SK-N-SH (cell line): ENCODE data around the gene ZNF133. TPM values are rescaled to one million over a fixed set of nuclear protein-coding genes. Genes with fewer than 3 reads are reported as not detected.

Source experiments
- CTCF ChIA-PET: fragments of 300-600, 350-600 bp; formaldehyde crosslinking; extraction: SDS; loops from one replicate; lab custom pipeline; 2021; lab: Yijun Ruan, JAX
- POLR2A ChIA-PET: fragments of 350-600 bp; sonication (Branson Sonifier 250); formaldehyde crosslinking; extraction: SDS; loops from one replicate; lab custom pipeline; 2020; ENCODE audit warnings: antibody characterized with exemption, inconsistent platforms; lab: Yijun Ruan, JAX
- DNase-seq: peaks from one replicate; pipeline ENCODE4 v3.0.0; 2012
- H2AFZ ChIP-seq: fragments of 200-600 bp; sonication (generic); 2 replicates; pipeline ENCODE4 v1.8.1; 2016; ENCODE audit warnings: antibody characterized with exemption, mild to moderate bottlenecking, low read depth
- H3F3A ChIP-seq: fragments of 200-600 bp; sonication (generic); replicated peaks from 2 replicates; pipeline ENCODE3; 2016; ENCODE audit warnings: antibody characterized with exemption, mild to moderate bottlenecking; ENCODE audit not compliant: insufficient read depth
- H3K27ac ChIP-seq, 2 experiments: fragments of 200-500 bp in 1 of 2; fragments of 200-600 bp in 1 of 2; sonication (Bioruptor generic) in 1 of 2; sonication (generic), shearing (Covaris generic) in 1 of 2; 2 replicates each; pipeline versions ENCODE4 v1.5.1 to v1.6.1; 2014 to 2016; ENCODE audit warnings: low read depth in 2 of 2, inconsistent platforms in 1 of 2, low read length in 1 of 2, mild to moderate bottlenecking in 1 of 2, mixed read lengths in 1 of 2
- H3K27me3 ChIP-seq: fragments of 200-600 bp; sonication (generic), shearing (Covaris generic); 2 replicates; pipeline ENCODE4 v1.6.1; 2016; ENCODE audit warnings: mixed run types; ENCODE audit not compliant: insufficient read depth
- H3K36me3 ChIP-seq, 2 experiments: fragments of 200-500 bp in 1 of 2; fragments of 200-600 bp in 1 of 2; sonication (Bioruptor generic) in 1 of 2; sonication (generic) in 1 of 2; replicated peaks in 1 of 2; 2 replicates each; pipeline versions ENCODE3 to v1.5.1; 2014 to 2016; ENCODE audit warnings: low read length in 1 of 2, mild to moderate bottlenecking in 1 of 2; ENCODE audit not compliant: insufficient read depth in 2 of 2, control insufficient read depth in 1 of 2
- H3K4me1 ChIP-seq, 2 experiments: fragments of 200-500 bp in 1 of 2; fragments of 200-600 bp in 1 of 2; sonication (Bioruptor generic) in 1 of 2; sonication (generic), shearing (Covaris generic) in 1 of 2; 2 replicates each; pipeline versions ENCODE4 v1.5.1 to v1.6.1; 2014 to 2016; ENCODE audit warnings: low read depth in 1 of 2, low read length in 1 of 2, mixed run types in 1 of 2; ENCODE audit not compliant: insufficient read depth in 2 of 2, control insufficient read depth in 1 of 2
- H3K4me2 ChIP-seq: fragments of 200-600 bp; sonication (generic), shearing (Covaris generic); 2 replicates; pipeline ENCODE4 v1.6.1; 2017; ENCODE audit warnings: mixed run types
- H3K4me3 ChIP-seq, 2 experiments: fragments of 200-500 bp in 1 of 2; fragments of 200-600 bp in 1 of 2; sonication (Bioruptor generic) in 1 of 2; sonication (generic), shearing (Covaris generic) in 1 of 2; 2 replicates each; pipeline versions ENCODE4 v1.5.1 to v1.8.1; 2014 to 2016; ENCODE audit warnings: low read depth in 2 of 2, inconsistent platforms in 1 of 2, low read length in 1 of 2, mild to moderate bottlenecking in 1 of 2, mixed read lengths in 1 of 2, moderate library complexity in 1 of 2
- H3K79me2 ChIP-seq: fragments of 200-600 bp; sonication (generic); 2 replicates; pipeline ENCODE4 v1.8.1; 2017; ENCODE audit warnings: mild to moderate bottlenecking; ENCODE audit not compliant: insufficient read depth
- H3K9ac ChIP-seq: fragments of 200-600 bp; sonication (generic); 2 replicates; pipeline ENCODE4 v1.6.1; 2017; ENCODE audit warnings: mixed run types
- H3K9me2 ChIP-seq: fragments of 200-600 bp; sonication (generic); 2 replicates; pipeline ENCODE4 v1.6.1; 2017; ENCODE audit warnings: mixed run types
- H3K9me3 ChIP-seq: fragments of 200-600 bp; sonication (generic); 2 replicates; pipeline ENCODE4 v1.6.1; 2017; ENCODE audit warnings: mixed run types, mild to moderate bottlenecking, moderate library complexity
- H4K20me1 ChIP-seq: fragments of 200-600 bp; sonication (generic); 2 replicates; pipeline ENCODE4 v1.6.1; 2017; ENCODE audit warnings: mild to moderate bottlenecking, mixed run types; ENCODE audit not compliant: insufficient read depth
- ELF1 ChIP-seq: IDR thresholded peaks from 2 replicates; pipeline ENCODE4 v1.4.0; 2012
- EP300 ChIP-seq, 2 experiments: IDR thresholded peaks; 2 replicates each; pipeline versions ENCODE4 v1.4.0 to v1.6.1; 2012; ENCODE audit warnings: borderline replicate concordance in 1 of 2, low read depth in 1 of 2, low read length in 1 of 2
- FOSL2 ChIP-seq: IDR thresholded peaks from 2 replicates; pipeline ENCODE4 v1.4.0; 2012; ENCODE audit warnings: low read depth, mild to moderate bottlenecking, moderate library complexity, borderline replicate concordance
- FOXM1 ChIP-seq: IDR thresholded peaks from 2 replicates; pipeline ENCODE4 v1.4.0; 2012; ENCODE audit warnings: low read depth, mild to moderate bottlenecking
- GABPA ChIP-seq: IDR thresholded peaks from 2 replicates; pipeline ENCODE4 v1.4.0; 2012; ENCODE audit warnings: low read depth, mild to moderate bottlenecking
- GATA2 ChIP-seq: sonication (generic); formaldehyde crosslinking; IDR thresholded peaks from 2 replicates; pipeline ENCODE4 v1.5.0; 2020; ENCODE audit warnings: mild to moderate bottlenecking, missing genetic modification reagents
- MEF2A ChIP-seq: IDR thresholded peaks from 2 replicates; pipeline ENCODE4 v1.4.0; 2012; ENCODE audit warnings: low read depth, borderline replicate concordance
- MXI1 ChIP-seq: IDR thresholded peaks from 2 replicates; pipeline ENCODE4 v1.6.1; 2012; ENCODE audit warnings: mild to moderate bottlenecking, low read depth, low read length, improper control_type of control experiment
- NFIC ChIP-seq: IDR thresholded peaks from 2 replicates; pipeline ENCODE4 v1.4.0; 2012; ENCODE audit warnings: borderline replicate concordance
- RFX5 ChIP-seq: IDR thresholded peaks from 2 replicates; pipeline ENCODE4 v1.6.1; 2012; ENCODE audit warnings: mild to moderate bottlenecking, improper control_type of control experiment, low read length
- RXRA ChIP-seq: IDR thresholded peaks from 2 replicates; pipeline ENCODE4 v1.4.0; 2012; ENCODE audit warnings: low read depth, mild to moderate bottlenecking, borderline replicate concordance
- SIN3A ChIP-seq: IDR thresholded peaks from 2 replicates; pipeline ENCODE4 v1.6.1; 2012; ENCODE audit warnings: low read depth, mild to moderate bottlenecking, low read length, moderate library complexity, borderline replicate concordance
- WGBS: methylation state at CpG from one replicate; pipeline ENCODE4 v1.1.6; 2017; ENCODE audit warnings: low lambda C conversion rate; 5-methylcytosine and 5-hydroxymethylcytosine counted together
- polyA plus RNA-seq, 3 experiments: library from polyadenylated mRNA; depleted of rRNA; stranded (reverse); fragments of >200 nt; gene quantifications; 2 replicates each; pipeline ENCODE4 v1.2.3, GENCODE V29; 2012
- TF ChIP-seq, protein P1 (sequence below): IDR thresholded peaks from 2 replicates; pipeline ENCODE4 v1.4.0; 2012; ENCODE audit warnings: low read depth, borderline replicate concordance
- TF ChIP-seq, protein P2 (sequence below): IDR thresholded peaks from 2 replicates; pipeline ENCODE4 v1.6.1; 2012; ENCODE audit warnings: mild to moderate bottlenecking, low read depth, low read length, moderate library complexity

The ZNF133 gene
- polyA plus RNA-seq, 1 of the 3 experiments (the other 2 are of a cell fraction) = 15.5 TPM

DNA sequence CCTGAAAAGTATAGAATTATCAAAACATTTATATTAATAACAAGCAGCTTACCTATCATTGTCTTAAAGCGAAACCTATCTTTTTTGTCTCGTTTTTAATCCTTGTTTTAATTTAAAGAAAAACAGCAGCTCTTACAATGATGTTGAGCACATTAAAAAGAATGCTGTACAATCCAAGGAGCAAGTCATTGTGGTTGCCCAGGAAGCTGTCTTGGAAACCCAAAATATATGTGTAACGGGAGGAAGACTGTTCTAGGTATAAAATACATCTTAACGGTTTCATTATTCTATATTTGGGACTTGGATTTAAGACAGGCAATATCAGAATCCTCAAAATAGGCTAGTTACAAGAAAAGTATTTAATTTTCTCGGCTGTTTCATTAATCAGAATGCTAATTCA is 21.7 kb downstream of the ZNF133 start:
- Histone ChIP-seq H3K79me2 (no peaks in the 10 kb centered on the region), H3K36me3 (peaks cover 21 to 57% of the 10 kb centered on the region in 2 experiments), H3K27me3 (no peaks in the 10 kb centered on the region), H3K27ac (no peak overlapping the region), H3F3A (no peaks in the 10 kb centered on the region), H3K4me3 (no peak overlapping the region), H4K20me1 (no peaks in the 10 kb centered on the region), H3K9me3 (no peaks in the 10 kb centered on the region), H3K4me2 (no peak overlapping the region), H3K4me1 (no peaks in the 10 kb centered on the region), H3K9me2 (no peaks in the 10 kb centered on the region), H2AFZ (no peak overlapping the region), H3K9ac (no peak overlapping the region)
- DNase-seq = no peak
- TF ChIP-seq, protein P1, sequence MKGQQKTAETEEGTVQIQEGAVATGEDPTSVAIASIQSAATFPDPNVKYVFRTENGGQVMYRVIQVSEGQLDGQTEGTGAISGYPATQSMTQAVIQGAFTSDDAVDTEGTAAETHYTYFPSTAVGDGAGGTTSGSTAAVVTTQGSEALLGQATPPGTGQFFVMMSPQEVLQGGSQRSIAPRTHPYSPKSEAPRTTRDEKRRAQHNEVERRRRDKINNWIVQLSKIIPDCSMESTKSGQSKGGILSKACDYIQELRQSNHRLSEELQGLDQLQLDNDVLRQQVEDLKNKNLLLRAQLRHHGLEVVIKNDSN = no peak
- TF ChIP-seq, protein P2, sequence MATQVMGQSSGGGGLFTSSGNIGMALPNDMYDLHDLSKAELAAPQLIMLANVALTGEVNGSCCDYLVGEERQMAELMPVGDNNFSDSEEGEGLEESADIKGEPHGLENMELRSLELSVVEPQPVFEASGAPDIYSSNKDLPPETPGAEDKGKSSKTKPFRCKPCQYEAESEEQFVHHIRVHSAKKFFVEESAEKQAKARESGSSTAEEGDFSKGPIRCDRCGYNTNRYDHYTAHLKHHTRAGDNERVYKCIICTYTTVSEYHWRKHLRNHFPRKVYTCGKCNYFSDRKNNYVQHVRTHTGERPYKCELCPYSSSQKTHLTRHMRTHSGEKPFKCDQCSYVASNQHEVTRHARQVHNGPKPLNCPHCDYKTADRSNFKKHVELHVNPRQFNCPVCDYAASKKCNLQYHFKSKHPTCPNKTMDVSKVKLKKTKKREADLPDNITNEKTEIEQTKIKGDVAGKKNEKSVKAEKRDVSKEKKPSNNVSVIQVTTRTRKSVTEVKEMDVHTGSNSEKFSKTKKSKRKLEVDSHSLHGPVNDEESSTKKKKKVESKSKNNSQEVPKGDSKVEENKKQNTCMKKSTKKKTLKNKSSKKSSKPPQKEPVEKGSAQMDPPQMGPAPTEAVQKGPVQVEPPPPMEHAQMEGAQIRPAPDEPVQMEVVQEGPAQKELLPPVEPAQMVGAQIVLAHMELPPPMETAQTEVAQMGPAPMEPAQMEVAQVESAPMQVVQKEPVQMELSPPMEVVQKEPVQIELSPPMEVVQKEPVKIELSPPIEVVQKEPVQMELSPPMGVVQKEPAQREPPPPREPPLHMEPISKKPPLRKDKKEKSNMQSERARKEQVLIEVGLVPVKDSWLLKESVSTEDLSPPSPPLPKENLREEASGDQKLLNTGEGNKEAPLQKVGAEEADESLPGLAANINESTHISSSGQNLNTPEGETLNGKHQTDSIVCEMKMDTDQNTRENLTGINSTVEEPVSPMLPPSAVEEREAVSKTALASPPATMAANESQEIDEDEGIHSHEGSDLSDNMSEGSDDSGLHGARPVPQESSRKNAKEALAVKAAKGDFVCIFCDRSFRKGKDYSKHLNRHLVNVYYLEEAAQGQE = no peak
- TF ChIP-seq MXI1 (no peak), ELF1 (no peak), MEF2A (no peak), RFX5 (no peak), RXRA (no peak), GATA2 (no peak), FOXM1 (no peak), FOSL2 (no peak)
- POLR2A ChIA-PET = interaction anchor here (0.6 kb wide), 1 partner anchor 10 kb away, joined by 4 read pairs; no protein-coding TSS in a partner anchor
- CTCF ChIA-PET = interaction anchor here (0.7 kb wide), 1 partner anchor 117 kb away, joined by 3 read pairs; no protein-coding TSS in a partner anchor
- WGBS = 80% methylated on average over 5 of the region's 5 CpGs

DNA sequence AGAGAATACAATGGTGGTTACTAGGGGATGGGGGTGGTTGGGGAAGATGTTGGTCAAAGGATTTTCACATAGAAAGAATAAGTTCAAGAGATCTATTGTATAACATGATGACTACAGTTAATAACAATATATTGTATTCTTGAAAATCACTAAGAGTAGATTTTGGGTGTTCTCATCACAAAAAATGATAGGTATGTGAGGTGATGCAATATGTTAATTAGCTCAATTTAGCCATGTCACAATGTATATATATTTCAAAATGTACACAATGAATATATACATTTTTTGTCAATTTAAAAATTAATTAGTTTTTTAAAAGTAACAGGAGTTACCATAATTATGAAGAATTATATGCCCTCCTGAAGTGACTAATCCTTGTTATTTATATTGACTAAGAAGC is 22.3 kb downstream of the ZNF133 start:
- H3K36me3 ChIP-seq = peaks cover 23 to 61% of the 10 kb centered on the region in 2 experiments
- H2AFZ ChIP-seq = no peak overlapping the region
- H3K9me3 ChIP-seq = no peaks in the 10 kb centered on the region
- POLR2A ChIA-PET = no interaction called here
- no peak overlapping the region for H3K4me3 ChIP-seq
- H3K9me2 ChIP-seq = no peaks in the 10 kb centered on the region
- CTCF ChIA-PET = interaction anchor here (0.5 kb wide), 1 partner anchor 11 kb away, joined by 3 read pairs; no protein-coding TSS in a partner anchor
- no peaks in the 10 kb centered on the region for H3K4me1 ChIP-seq
- no peak for DNase-seq
- H3K9ac ChIP-seq = no peak overlapping the region
- TF ChIP-seq MEF2A (no peak), EP300 (IDR thresholded peaks at IDR 0.05; ENCODE audit: borderline replicate concordance in 1 of 2, low read depth in 1 of 2, low read length in 1 of 2) (no peak), GABPA (no peak), SIN3A (no peak), NFIC (no peak), MXI1 (no peak)
- H3K27me3 ChIP-seq = no peaks in the 10 kb centered on the region
- no peaks in the 10 kb centered on the region for H4K20me1 ChIP-seq
- no peak overlapping the region for H3K27ac ChIP-seq
- H3K4me2 ChIP-seq = no peak overlapping the region
- H3F3A ChIP-seq = no peaks in the 10 kb centered on the region
- no peaks in the 10 kb centered on the region for H3K79me2 ChIP-seq
